Kidney (tissue), 14 donors: ENCODE results near the gene RABEP2. TPM values are rescaled to one million over a fixed set of nuclear protein-coding genes. Genes with fewer than 3 reads are reported as not detected.

Experiments
- DNase-seq, 5 donors: peaks; one replicate each; pipeline ENCODE4 v3.0.0-alpha.2; 2013 to 2020
- FAIRE-seq: peaks from 2 replicates; lab custom pipeline; 2012; peaks lifted over from hg19 to GRCh38; lab: Jason Lieb, UNC
- H3K27ac ChIP-seq, 2 donors: one replicate each; pipeline ENCODE4 v1.7.0; 2013; ENCODE audit warnings: low read depth in 2 of 2, low read length in 2 of 2, inconsistent platforms in 1 of 2
- H3K27me3 ChIP-seq: one replicate; pipeline ENCODE4 v1.7.1; 2013; ENCODE audit warnings: low read length, inconsistent platforms; ENCODE audit not compliant: control insufficient read depth, insufficient read depth
- H3K36me3 ChIP-seq, 3 donors: one replicate each; pipeline versions ENCODE4 v1.7.0 to v1.7.1; 2013; ENCODE audit warnings: low read length in 3 of 3, control low read depth in 1 of 3, inconsistent platforms in 1 of 3; ENCODE audit not compliant: insufficient read depth in 3 of 3, control insufficient read depth in 2 of 3
- H3K4me1 ChIP-seq, 3 donors: one replicate each; pipeline versions ENCODE4 v1.7.0 to v1.7.1; 2013; ENCODE audit warnings: low read length in 3 of 3, inconsistent platforms in 1 of 3, low read depth in 1 of 3; ENCODE audit not compliant: control insufficient read depth in 2 of 3, insufficient read depth in 2 of 3
- H3K4me3 ChIP-seq, 3 donors: one replicate each; pipeline versions ENCODE4 v1.7.0 to v1.8.1; 2013; ENCODE audit warnings: low read length in 3 of 3, control low read depth in 1 of 3, inconsistent platforms in 1 of 3
- H3K9ac ChIP-seq, 3 donors: one replicate each; pipeline versions ENCODE4 v1.7.0 to v1.7.1; 2013; ENCODE audit warnings: low read length in 3 of 3, control low read depth in 1 of 3, inconsistent platforms in 1 of 3
- H3K9me3 ChIP-seq, 3 donors: one replicate each; pipeline versions ENCODE4 v1.7.0 to v1.7.1; 2013; ENCODE audit warnings: low read length in 3 of 3, control low read depth in 1 of 3, inconsistent platforms in 1 of 3; ENCODE audit not compliant: control insufficient read depth in 2 of 3, insufficient read depth in 1 of 3
- CTCF ChIP-seq: IDR thresholded peaks from 3 replicates; pipeline ENCODE4 v1.5.1; 2012; ENCODE audit warnings: mild to moderate bottlenecking, moderate library complexity, borderline replicate concordance; ENCODE audit not compliant: insufficient read depth; ENCODE audit errors: extremely low read depth
- intact Hi-C: fragments of 100-400 bp; cut with DNase I; formaldehyde crosslinking; loops from one replicate; pipeline ENCODE4 v1.11.1; 2022
- polyA plus RNA-seq: library from polyadenylated mRNA; stranded (reverse); fragments of 350-450 nt; fragmentation: Illumina TruSeq; extraction: RNeasy Lipid Tissue Mini Kit (QIAGEN cat#74804); gene quantifications from one replicate; pipeline ENCODE4 v1.2.3, GENCODE V29; 2014; ENCODE audit warnings: low read depth, low replicate concordance; ENCODE audit not compliant: insufficient read depth
- total RNA-seq: library from RNA; stranded (reverse); fragmentation: NEBNext Ultra II Directional; extraction: Animal tissue kit (Norgen Biotek cat#: 25700); gene quantifications from one replicate; pipeline ENCODE4 v1.2.1, GENCODE V29; 2021
- donor health status: control.
- donor health status: control.
- donor health status: control.
- donor health status: control.
- donor health status: control.
- donor health status: DM: yes; HTN: yes; CAD: no.
- donor health status: Normal renal cell carcinoma (clear cell type).

The RABEP2 gene
- total and polyA plus RNA-seq, 2 donors from 2014 or later: 21.0 to 30.1 TPM

GRCh38 chr16:28937222-28937876 is 12.3 kb upstream of the RABEP2 start:
- H3K4me1 ChIP-seq: no peaks in the 10 kb centered on the region
- intact Hi-C loops: no loop called here
- no peak overlapping the region for H3K27ac ChIP-seq
- H3K27me3 ChIP-seq: no peaks in the 10 kb centered on the region
- no peaks in the 10 kb centered on the region for H3K36me3 ChIP-seq
- no peak overlapping the region for H3K4me3 ChIP-seq
- H3K9me3 ChIP-seq: no peaks in the 10 kb centered on the region
- H3K9ac ChIP-seq: no peak overlapping the region
- TF ChIP-seq CTCF: no peak
- no peak for DNase-seq
- no peak for FAIRE-seq

DNA sequence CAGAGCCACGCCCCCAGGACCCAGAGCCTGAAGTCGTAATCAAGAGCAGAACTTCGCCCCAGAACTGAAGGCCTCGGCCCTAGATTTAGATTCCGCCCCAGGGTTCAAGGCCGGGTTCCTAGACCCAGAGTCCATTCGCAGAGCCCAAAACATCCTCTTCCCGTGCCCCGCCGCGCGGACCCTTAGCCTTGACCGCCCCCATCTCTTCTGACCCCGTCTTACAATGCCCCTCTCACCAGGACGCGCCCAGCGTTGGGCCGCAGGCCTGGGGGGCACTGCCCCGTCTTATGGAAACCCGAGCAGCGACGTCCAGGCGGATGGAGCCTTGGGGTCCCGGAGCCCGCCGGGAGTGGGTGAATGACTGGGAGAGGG is 11.7 kb upstream of the RABEP2 start:
- FAIRE-seq: no peak
- Histone ChIP-seq H3K4me3 (no peak overlapping the region), H3K9me3 (no peaks in the 10 kb centered on the region), H3K9ac (no peak overlapping the region), H3K4me1 (no peaks in the 10 kb centered on the region), H3K27me3 (no peaks in the 10 kb centered on the region), H3K36me3 (no peaks in the 10 kb centered on the region), H3K27ac (no peak overlapping the region)
- intact Hi-C loops: no loop called here
- no peak for DNase-seq
- no peak for TF ChIP-seq CTCF

DNA sequence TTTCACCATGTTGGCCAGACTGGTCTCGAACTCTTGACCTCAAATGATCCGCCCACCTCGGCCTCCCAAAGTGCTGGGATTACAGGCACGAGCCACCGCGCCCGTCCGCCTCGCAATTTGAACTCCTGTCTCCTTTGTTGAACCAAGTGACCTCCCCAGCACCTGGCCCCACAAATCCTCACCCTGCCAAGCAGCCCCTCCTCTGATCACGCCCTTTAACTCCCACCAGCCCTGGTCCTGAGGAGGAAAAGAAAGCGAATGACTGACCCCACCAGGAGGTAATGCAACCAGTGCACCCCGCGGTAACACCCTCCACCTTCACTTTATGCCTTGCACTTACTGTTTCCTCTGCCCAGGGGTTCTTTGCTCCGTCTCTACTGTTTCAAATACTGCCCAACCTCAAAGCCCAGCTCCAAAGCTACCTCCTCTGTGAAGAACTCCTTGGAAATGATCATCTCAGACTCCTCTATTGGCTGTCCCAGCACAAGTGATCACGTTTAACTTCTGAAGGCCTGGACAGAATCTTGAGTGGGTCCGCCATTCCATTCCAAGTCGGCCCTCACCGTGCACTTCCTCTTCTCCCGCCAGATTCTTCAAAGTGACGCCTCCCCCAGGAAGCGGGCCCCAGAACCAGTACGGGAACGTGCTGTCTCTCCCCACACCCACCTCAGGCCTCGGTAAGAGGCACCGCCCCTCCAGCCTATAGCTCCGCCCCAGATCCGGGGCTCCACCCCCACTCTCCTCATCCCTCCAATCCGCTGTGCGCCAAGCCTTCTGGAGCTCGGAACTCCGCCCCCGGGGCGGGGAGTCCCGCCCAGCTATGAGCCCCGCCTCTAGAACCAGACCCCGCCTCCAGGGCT is 11.1 kb upstream of the RABEP2 start:
- no peak for TF ChIP-seq CTCF
- intact Hi-C loops: no loop called here
- peak overlapping the region in 2 of 3 donors; percentile 21 for H3K4me3 ChIP-seq
- FAIRE-seq: no peak
- H3K9me3 ChIP-seq: no peaks in the 10 kb centered on the region
- peak overlapping the region in 1 of 3 donors; percentile 20 for H3K9ac ChIP-seq
- DNase-seq: peak; percentile 80 to 92 (median 84)
- no peaks in the 10 kb centered on the region for H3K36me3 ChIP-seq
- no peaks in the 10 kb centered on the region for H3K4me1 ChIP-seq
- H3K27me3 ChIP-seq: no peaks in the 10 kb centered on the region
- H3K27ac ChIP-seq: no peak overlapping the region
